ENCODE results near the gene NEK10.

- TF ChIP-seq POLR2A (IDR thresholded peaks at IDR 0.05; ENCODE audit: low read length) = no peak
- TF ChIP-seq GATA1 (IDR thresholded peaks at IDR 0.05; ENCODE audit: low read depth, low read length) = no peak
Measured at GRCh38 chr3:27216955-27217552, 152.1 kb downstream of the NEK10 start.

Measured in erythroblast (primary cell).